KOPT-K1 (cell line): ENCODE measurements around the gene TFAP2C.
"Not testable (repeated sequence)": the region's sequence is repeated elsewhere in the genome, so short reads cannot be mapped to it uniquely, and the experiment has no call there.

Experiments
- H3K27ac ChIP-seq: fragments of 200-600 bp; sonication (generic); 2 replicates; pipeline ENCODE4 v1.5.1; 2016; ENCODE audit warnings: antibody characterized with exemption, mild to moderate bottlenecking, low read depth, low read length; ENCODE audit not compliant: poor library complexity, severe bottlenecking
- H3K36me3 ChIP-seq: fragments of 200-600 bp; sonication (generic); 2 replicates; pipeline ENCODE4 v1.5.1; 2017; ENCODE audit warnings: antibody characterized with exemption, mild to moderate bottlenecking, low read length, moderate library complexity; ENCODE audit not compliant: insufficient read depth
- H3K9me3 ChIP-seq: fragments of 200-600 bp; sonication (generic); 2 replicates; pipeline ENCODE4 v1.5.1; 2017; ENCODE audit warnings: antibody characterized with exemption, low read length, mild to moderate bottlenecking; ENCODE audit not compliant: insufficient read depth, poor library complexity, severe bottlenecking

Gene TFAP2C

DNA sequence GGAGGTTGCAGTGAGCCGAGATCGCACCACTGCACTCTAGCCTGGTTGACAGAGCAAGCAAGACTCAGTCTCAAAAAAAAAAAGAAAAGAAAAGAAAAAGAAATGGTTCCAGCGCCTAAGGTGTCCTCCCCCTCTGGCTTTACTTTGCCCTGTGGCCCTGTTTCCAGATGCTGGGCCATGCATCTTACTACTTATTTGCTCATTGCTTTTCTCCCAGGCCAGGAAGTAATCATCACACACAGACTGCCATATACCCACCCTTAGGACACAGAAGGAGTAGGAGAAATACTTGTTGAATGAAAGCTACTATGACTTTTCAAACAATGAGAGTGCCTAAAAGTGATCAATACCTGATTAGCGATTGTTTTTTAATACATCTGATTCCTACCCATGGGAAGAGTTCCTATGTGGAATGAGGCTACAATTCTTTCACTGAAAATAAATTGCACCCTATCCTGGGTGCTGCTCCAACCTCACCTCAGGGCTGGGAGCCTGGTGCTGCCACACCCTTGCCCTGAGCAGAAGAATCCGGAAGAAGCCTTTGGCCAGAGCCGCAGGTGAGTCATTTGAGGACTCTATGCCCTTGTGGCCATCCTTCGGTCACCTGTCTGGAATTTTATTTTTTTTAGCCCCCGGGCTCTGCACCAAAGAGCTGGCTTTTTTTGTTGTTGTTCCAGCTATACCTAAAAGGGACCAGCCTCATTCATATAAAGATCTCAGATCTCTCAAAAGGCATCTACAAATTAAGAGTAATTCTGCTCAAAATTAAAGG, 22.7 kb upstream of the TFAP2C start:
- H3K27ac ChIP-seq = no peak overlapping the region
- H3K9me3 ChIP-seq = no peaks in the 10 kb centered on the region
- H3K36me3 ChIP-seq = no peaks in the 10 kb centered on the region

DNA sequence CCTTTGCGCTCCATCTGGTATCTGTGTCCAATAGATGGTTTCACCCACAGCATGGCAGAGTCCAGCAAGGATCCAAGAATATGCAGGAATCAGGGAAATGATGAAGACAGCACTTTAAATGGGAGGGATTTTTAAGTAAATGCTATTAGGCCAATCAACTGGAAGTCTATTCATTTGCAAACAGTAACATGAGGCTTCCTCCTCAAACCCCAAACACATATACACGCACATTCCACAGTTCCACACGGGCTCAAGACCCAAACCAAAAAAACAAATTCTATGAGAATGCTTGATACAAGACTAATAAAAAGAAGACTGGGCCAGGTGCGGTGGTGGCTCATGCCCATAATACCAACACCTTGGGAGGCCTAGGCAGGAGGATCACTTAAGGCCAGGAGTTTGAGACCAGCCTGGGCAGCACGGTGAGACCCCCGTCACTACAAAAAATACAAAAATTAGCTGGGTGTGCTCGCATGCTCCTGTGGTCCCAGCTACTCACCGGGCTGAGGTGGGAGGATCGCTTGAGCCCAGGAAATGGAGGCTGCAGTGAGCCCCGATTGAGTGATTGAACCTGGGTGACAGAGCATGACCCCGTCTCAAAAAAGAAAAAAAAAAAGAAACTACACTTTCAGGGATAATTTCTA, 21.9 kb upstream of the TFAP2C start:
- H3K36me3 ChIP-seq = no peaks in the 10 kb centered on the region
- no peaks in the 10 kb centered on the region for H3K9me3 ChIP-seq
- H3K27ac ChIP-seq = no peak overlapping the region

DNA sequence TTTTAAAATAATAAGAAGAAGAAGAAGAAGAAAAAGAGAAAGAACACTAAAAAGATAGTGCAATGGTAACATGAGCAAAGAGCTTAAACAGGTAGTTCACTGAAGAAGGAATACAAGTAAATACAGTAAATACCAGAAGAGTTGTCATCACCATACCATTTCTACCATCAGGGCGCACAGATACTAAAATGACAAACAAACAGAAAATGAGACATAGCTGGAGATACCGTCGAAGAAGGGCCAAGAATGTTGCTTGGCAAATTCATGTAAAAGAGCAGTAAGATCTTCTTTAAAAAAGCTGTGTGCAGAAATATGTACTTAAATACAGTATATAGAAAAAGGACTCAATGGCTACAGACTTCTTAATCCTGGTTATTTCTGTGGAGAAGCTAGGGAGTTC, 20.7 kb upstream of the TFAP2C start:
- Histone ChIP-seq H3K36me3 (no peaks in the 10 kb centered on the region), H3K27ac (no peak overlapping the region), H3K9me3 (no peaks in the 10 kb centered on the region)

DNA sequence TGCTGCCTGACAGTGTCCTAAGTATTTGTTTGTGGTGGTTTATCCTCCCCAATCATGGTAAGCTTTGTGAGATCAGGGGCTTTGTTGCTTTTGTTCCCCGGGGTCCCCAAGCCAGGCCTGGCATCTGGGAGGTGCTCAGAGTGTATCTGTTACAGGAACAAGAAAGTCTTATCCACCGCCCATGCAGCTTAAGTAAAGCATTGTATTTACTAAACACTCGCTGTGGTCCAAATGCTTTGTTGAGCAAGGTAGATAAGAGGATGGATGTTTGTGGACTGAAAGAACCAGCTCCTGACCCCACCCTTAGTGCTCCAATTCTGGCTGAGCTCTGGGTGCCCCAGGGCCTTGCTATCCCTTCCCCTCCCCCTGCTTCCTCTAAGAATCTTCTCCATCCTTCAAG, 19.8 kb upstream of the TFAP2C start:
- Histone ChIP-seq H3K27ac (no peak overlapping the region), H3K9me3 (no peaks in the 10 kb centered on the region), H3K36me3 (no peaks in the 10 kb centered on the region)

GRCh38 chr20:56610098-56610497, 19.0 kb upstream of the TFAP2C start:
- H3K27ac ChIP-seq = no peak overlapping the region
- H3K36me3 ChIP-seq = no peaks in the 10 kb centered on the region
- H3K9me3 ChIP-seq = no peaks in the 10 kb centered on the region

GRCh38 chr20:56614196-56614595, 14.9 kb upstream of the TFAP2C start:
- no peaks in the 10 kb centered on the region for H3K9me3 ChIP-seq
- no peak overlapping the region for H3K27ac ChIP-seq
- H3K36me3 ChIP-seq = no peaks in the 10 kb centered on the region

DNA sequence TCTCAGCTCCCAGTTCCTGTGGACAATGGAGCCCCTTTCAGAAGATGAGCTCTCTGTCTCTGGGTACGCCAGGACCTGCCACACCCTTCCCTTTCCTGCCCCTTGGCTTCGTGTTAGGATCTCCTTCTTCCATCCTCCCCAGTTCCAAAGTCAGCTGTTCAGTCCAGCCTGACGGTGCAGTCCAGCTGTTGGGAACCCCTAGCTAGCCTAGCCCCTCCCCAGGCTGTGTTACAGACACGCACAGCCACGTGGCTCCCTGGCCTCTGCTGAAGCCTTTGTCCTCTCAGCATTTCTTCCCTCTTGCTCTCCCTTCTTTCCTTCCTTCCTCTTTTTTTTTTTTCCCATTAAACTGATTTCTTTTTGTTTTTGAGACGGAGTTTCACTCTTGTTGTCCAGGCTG, 12.4 kb upstream of the TFAP2C start:
- Histone ChIP-seq H3K36me3 (no peaks in the 10 kb centered on the region), H3K9me3 (no peaks in the 10 kb centered on the region), H3K27ac (no peak overlapping the region)

DNA sequence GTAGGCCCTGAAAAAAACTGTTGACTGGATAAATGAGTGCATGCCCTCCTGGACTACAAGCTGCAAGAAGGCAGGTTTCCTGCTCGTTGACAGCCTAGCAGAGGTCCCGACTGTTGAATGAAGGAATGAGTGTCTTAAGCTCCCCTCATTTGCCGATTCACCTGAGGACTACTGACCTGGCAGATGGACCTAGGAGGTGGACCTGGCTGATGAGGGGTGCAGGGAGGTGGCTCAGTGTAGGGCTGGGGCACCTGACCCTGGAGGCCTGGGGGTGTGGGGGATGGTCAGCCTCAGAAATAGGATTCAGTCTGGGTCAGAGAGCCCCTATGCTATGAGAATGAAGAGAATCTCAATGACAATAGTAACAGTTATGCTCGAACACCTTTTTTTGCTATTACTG, 11.6 kb upstream of the TFAP2C start:
- Histone ChIP-seq H3K27ac (no peak overlapping the region), H3K9me3 (no peaks in the 10 kb centered on the region), H3K36me3 (no peaks in the 10 kb centered on the region)

DNA sequence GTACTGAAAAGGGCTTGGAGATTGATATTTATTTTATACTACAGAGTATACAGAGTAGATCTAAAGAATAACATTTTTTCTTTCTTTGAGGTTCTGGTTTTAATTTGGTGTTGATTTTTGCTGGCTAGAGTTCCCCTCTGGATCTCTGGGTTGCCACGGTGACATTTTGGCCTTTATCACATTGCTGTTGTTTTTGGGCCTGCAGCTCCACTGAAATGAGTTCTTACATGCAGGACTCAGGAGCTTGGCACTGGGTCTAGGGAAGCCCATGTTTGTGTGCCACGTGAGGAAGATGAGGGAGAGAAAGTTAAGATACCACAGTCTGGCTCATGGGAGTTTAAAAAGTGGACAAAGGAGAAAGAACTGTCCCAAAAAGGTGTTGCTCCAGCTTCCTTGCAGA, 7.4 kb upstream of the TFAP2C start:
- Histone ChIP-seq H3K9me3 (no peaks in the 10 kb centered on the region), H3K27ac (no peak overlapping the region), H3K36me3 (no peaks in the 10 kb centered on the region)

GRCh38 chr20:56623930-56624329, 5.2 kb upstream of the TFAP2C start:
- not testable (repeated sequence) for H3K36me3 ChIP-seq, H3K27ac ChIP-seq, H3K9me3 ChIP-seq

DNA sequence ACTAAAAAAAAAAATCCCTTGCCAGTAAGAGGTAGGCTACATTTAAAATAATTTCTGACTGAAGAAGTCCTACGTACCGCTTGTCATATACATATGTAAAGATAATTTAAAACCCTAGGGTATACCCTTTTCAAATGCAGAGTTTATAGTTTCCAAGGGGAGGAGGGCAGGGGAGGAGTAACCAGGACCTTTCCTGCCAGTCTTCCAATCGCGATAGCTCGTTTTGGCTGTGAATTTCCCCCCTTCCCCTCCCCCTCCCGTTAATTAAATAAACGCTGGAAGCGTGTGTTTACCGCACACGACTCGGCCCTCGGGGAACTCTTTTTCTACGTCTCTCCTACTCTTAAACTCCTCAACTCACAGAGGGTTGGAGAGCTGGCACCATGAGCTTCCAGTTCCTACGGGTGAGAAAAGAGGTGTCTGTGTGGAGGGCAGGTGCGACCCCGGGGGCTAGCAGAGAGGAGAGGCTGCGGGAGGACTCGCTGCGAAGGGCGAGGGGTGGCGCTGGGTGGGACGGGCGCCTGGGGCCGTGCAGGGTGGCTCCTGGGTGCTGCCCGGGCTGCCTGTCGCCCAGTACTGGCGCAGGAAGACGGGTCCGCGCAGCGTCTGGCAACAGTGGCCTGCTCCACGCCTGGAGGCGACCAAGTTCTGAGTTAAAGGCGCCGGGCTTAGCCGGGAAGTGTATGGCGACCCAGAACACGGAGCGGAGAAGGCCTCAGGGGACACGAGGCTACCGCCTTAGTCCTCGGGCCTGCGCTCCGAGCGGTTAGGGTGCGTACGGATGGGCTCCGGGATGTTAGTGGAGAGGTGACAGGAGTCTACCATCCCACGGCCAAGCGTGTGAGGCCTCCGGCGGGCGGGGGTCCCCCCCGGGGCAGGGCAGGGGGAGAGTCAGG, 4.1 kb upstream of the TFAP2C start:
- H3K9me3 ChIP-seq = no peaks in the 10 kb centered on the region
- no peak overlapping the region for H3K27ac ChIP-seq
- H3K36me3 ChIP-seq = no peaks in the 10 kb centered on the region

GRCh38 chr20:56625837-56626236, 3.3 kb upstream of the TFAP2C start:
- Histone ChIP-seq H3K27ac (no peak overlapping the region), H3K36me3 (no peaks in the 10 kb centered on the region), H3K9me3 (no peaks in the 10 kb centered on the region)

- no peaks in the 10 kb centered on the region for H3K9me3 ChIP-seq
- no peaks in the 10 kb centered on the region for H3K36me3 ChIP-seq
- no peak overlapping the region for H3K27ac ChIP-seq
Measured at GRCh38 chr20:56626367-56627121, 2.6 kb upstream of the TFAP2C start.

- Histone ChIP-seq H3K36me3 (peaks cover 7% of the 10 kb centered on the region; the same call in 1 of the 2 replicates), H3K27ac (no peak overlapping the region), H3K9me3 (no peaks in the 10 kb centered on the region)
Measured at GRCh38 chr20:56627122-56628014, 1.7 kb upstream of the TFAP2C start.
